Stimulated activated CD4-positive, alpha-beta T cell treated with anti-CD3 and anti-CD28 coated beads, Interleukin-2, amount 100 ng/mL, for 24 hours (primary cell): ENCODE data around the gene HAPSTR1.

Experiments
- DNase-seq, 2 donors: peaks; one replicate each; pipeline ENCODE4 v3.0.0-alpha.2; 2020

The HAPSTR1 gene

GRCh38 chr16:9097266-9098219, 6.1 kb downstream of the HAPSTR1 start:
- DNase-seq = no peak

- no peak for DNase-seq
Measured at GRCh38 chr16:9098377-9099090, 7.1 kb downstream of the HAPSTR1 start.

DNA sequence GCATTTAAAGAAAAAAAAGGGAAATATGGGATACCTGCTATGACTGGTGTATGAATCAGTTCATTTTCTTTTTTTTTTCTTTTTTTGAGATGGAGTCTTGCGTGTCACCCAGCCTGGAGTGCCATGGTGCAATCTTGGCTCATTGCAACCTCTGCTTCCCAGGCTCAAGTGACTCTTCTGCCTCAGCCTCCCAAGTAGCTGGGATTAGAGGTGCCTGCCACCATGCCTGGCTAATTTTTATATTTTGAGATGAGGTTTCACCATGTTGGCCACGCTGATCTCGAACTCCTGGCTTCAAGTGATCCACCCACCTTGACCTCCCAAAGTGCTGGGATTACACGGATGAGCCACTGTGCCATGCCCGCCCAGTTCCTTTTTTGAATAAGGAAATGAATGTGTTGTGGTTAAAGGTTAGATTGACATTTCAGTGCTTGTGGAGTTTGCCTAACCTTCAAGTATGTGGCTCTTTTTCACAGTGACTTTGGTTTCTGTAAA, 7.7 kb downstream of the HAPSTR1 start:
- DNase-seq = peak in 1 of 2 donors; percentile 29

DNA sequence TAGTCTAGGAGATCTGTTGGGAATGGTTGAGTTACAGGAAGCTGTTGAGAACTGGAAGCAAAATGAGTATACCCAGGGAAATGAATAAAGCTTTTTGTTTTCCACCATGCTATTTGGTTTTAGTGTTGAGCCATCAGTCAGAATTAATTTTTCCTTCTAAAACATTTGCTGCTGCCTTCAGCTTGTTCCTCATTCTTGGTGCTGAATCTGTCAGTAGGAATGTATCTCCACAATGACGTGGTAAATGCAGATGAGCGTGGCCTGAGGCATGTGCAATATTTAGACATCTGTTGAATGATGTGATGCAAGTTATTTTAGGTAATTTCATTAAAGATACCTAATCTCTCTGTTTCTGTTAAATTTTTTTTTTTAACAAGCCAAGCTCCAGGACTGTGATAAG, 10.9 kb downstream of the HAPSTR1 start:
- DNase-seq = no peak

DNA sequence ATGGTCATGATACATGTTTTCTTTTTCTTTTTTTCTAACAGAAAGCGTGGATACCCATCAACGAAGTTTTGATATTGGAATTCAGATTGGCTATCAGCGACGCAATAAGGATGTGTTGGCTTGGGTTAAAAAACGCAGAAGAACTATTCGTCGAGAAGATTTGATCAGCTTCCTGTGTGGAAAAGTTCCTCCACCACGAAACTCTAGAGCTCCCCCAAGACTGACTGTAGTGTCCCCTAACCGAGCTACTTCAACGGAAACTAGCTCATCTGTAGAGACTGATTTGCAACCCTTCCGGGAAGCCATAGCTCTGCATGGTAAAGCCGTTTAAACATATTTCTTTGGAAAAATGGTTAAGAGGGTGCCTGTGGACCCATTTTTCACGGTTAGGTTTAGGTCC, 11.5 kb downstream of the HAPSTR1 start:
- no peak for DNase-seq

DNA sequence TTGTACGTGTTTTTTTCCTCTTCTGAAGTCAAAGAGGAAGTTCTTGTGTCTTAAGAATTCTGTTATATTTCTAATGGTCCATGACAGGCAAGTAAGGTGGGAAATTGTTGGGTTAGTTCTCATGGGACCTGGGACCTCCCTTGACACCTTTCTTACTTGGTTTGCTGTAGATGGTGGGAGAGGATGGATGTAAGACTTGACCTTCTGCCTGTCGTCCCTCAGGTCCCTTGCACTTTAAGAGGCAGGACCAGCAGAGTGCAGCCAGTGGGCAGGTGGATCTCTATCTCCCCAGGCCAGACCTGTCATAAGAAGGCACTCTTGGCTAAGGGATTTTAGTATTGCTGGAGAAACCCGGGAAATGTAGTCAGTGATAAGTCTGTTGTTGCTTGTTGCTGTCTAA, 12.1 kb downstream of the HAPSTR1 start:
- DNase-seq = no peak

DNA sequence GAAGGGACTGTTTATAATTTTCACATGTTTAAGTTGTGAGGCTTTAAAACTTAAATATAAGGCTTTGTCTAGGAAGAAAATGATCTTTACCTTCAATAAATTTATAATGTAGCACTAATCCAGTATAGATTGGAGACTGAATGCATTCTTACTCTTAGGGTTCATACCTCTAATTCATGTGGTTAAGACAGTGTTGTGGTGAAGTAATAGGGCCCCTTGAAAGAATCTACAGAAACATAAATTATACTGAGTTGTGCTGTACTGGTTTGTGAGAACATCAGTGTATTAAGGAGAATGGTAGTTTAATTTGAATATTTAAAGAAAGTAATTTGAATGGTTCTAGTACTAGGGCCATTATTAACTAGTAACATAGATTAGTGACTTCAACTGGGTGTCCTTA, 13.7 kb downstream of the HAPSTR1 start:
- DNase-seq = no peak

DNA sequence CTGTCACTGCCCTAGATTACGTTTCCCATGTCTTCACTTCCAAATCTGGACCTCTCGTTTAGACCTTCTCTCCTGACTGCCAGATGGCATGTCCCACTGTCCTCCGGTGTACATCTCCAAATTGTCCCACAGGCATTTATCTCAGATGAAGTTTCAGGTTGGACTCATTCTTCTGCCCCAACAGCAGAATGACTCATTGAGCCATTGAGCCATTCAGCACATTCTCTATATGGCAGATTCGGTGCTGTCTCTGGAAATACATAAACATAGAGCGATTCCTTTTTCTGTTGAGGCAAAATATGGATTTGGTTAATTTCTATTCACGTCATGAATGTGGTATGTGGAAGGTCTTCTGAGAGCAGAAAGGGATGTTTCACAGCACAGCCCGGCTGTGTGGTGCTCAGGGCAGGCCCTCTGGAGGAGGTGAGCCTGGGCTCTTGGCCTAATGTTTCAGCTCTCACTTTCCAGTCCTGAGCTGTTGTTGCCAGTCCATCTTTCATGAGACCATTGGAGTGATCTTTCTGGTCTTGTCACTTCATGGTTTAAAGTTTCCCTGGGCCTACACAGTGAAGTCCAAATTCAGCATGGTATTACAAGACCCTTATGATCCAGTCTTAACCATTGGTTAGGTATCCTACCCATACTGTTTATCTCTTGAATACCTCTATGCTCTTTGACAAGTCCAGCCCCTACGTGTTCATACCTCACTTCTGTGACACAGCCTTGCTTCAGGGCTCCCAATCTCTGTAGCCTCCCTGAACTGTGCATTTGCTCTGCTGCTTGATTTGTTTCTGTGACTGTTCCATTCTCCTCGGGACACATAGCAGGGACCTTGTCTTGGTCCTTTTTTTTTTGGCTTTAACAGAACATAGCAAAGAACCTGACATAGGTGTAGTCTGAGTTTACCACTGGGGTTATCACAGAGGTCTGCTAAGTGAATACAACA, 15.9 kb downstream of the HAPSTR1 start:
- no peak for DNase-seq

DNA sequence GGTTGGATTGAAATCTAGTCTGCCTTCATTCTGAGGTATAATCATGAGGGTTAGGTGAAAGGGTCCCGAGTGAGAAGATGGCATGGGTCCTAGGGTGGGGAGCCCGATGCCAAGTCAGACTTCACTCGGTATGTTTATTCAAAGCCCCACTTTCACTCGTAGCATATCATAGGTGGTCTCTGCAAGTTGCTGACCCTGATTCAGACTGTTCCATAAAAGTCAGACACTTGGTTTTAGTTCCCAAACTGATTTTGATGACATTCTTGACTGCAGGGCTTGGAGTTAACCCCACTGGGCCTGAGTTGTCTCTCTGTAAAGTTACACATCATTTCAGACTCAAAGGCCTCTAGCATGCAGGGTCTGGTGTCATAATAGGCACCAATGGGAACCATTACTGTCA, 17.8 kb downstream of the HAPSTR1 start:
- no peak for DNase-seq

DNA sequence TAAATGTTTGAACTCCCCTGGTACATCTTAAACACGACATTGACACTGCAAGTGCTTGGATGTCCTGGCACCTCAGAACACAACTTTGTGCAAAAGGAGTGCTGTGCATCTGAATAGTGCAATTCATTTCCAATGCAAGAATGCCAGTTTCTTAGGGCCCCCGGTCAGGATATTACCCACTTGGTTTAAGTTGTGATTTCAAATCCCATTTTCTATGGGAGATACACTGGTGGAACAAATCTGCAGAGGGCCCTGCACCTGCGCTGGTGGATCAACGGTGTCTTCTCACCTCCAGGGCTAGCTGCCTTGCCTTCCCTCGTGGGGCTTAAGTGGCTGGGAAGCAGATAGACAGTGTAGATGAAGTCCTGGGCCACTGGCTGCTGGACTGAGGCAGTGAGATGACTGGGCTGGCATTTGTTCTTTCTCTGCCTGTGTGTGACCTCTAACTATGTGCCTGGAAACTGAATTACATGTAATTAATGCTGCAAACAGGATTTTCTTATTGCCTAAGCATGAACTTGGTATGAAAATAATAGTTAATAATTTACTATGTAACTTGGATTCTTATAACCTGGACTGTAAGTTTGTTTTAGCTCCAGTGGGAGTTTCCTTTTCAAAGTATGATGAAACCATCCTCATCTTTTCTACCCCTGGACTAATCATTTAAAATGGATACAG, 20.9 kb downstream of the HAPSTR1 start:
- no peak for DNase-seq

DNA sequence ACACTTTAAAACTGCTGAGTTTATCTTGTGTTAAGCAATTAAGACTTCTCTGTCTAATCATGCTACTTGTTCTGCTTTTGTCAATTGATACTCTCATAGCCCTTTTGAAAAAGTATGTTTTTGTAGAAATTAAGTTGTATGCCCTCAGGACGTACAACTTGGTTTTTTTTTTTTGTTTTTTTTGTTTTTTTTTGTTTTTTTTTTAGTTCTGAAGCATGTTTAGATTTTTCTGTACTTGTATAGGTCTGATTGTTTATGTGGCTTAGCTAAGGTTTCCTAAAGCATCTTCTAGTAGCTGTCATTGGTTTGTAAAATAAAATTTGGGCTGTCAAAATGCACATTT, 21.4 kb downstream of the HAPSTR1 start:
- DNase-seq = no peak

- no peak for DNase-seq
Measured at GRCh38 chr16:9113707-9114106, 22.3 kb downstream of the HAPSTR1 start.

- DNase-seq = no peak
Measured at GRCh38 chr16:9114112-9114511, 22.7 kb downstream of the HAPSTR1 start.

GRCh38 chr16:9114842-9115241, 23.4 kb downstream of the HAPSTR1 start:
- DNase-seq = no peak

- no peak for DNase-seq
Measured at GRCh38 chr16:9115277-9115676, 23.8 kb downstream of the HAPSTR1 start.

- DNase-seq = no peak
Measured at GRCh38 chr16:9116141-9116540, 24.7 kb downstream of the HAPSTR1 start.

- DNase-seq = no peak
Measured at GRCh38 chr16:9118170-9118569, 26.7 kb downstream of the HAPSTR1 start.

DNA sequence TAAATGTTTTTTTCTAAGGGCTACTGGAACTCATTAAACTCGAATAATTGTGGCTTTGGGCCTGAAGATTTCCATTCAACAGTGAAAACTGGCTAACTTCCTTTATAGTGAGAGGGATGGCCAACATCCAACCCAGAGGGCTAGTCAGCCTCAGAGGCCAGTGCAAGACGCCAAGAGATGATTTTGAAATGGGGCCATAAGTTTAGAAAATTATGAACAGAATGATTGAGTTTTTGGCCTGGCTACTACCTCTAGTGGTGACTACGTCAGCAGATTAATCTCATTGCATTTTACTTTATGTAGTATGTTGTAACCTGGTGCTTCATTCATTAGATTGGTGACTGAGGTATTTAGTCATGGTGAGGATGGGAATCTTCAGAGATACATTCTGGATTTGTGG, 28.4 kb downstream of the HAPSTR1 start:
- no peak for DNase-seq

DNA sequence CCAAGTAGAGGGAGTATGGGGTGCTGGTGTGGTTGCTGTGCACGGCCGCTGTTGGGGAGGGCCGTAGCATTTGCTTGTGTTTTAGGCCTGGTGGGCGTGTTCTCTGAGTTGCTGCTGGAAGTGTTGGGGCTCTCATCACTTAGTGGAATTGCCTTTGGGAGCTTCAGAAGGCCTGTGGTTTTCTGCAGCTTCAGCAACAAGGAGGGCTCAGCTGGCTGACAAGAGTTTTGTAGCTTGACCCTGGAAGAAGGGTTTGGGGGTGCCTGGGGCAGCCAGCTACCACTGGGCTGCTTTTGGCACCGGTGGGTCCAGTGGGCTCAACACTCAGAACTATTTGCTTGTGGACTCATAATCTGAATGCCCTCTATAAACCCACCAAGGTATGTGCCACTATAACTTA, 30.9 kb downstream of the HAPSTR1 start:
- no peak for DNase-seq

- no peak for DNase-seq
Measured at GRCh38 chr16:9122969-9123368, 31.5 kb downstream of the HAPSTR1 start.

- DNase-seq = no peak
Measured at GRCh38 chr16:9123401-9123800, 32.0 kb downstream of the HAPSTR1 start.

DNA sequence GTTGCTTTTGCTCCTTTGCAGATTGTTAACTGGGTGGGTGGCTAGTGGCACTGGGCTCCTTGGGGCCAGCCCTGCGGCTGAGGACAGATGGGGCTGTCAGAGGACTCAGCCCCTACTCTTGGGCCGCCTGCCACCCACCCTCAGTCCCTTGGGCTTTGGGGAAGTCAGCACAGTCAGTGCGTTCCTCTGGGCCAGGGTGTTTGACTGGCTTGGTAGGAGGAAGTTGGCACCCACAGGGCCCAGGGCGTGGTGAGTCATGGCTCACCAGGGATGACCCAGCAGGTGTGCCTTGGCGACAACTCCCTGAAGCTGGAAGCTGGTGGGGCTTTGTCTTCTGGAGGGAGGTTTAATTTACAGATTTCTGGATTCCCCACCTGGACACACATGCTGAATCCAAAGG, 32.4 kb downstream of the HAPSTR1 start:
- no peak for DNase-seq
